ENCODE data around the gene GARRE1. TPM values are rescaled to one million over a fixed set of nuclear protein-coding genes. Genes with fewer than 3 reads are reported as not detected.

GARRE1 gene
- total and polyA plus RNA-seq, 2 of the 13 experiments (the other 11 are each of a cell fraction or from before 2014, with no cell fraction given): 8.0 to 11.7 TPM

DNA sequence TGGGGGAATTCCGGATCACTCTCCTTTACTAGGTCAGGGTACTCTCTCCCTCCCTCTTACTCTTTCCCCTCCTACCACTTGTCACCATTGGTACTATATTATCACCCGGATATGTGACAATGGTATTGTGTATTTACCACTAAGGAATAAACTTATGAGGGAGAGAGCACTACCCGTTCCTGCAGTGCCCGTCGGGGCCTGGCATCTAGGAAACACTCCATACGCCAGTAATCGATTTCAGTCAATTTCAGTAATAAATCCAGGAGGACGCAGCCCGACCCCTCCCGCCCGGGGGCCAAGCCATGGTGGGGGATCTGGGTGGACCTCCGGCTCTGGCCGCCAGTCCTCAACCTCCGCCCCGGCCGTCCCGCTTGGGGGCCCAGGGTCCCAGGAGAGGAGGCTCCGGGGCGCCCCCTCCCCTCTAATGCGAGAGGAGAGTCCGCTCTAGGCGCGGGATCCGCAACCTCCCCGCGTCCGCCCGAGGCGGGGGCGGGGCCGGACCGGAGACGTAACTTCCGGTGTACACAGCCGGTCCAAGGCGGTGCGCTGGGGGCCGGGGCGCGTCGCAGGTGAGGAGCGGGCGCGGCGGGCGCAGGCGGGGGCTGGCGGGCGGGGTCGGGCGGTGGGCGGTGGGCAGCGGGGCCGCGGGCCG is at the start of gene GARRE1 (continued):
- TF ChIP-seq, protein P1, sequence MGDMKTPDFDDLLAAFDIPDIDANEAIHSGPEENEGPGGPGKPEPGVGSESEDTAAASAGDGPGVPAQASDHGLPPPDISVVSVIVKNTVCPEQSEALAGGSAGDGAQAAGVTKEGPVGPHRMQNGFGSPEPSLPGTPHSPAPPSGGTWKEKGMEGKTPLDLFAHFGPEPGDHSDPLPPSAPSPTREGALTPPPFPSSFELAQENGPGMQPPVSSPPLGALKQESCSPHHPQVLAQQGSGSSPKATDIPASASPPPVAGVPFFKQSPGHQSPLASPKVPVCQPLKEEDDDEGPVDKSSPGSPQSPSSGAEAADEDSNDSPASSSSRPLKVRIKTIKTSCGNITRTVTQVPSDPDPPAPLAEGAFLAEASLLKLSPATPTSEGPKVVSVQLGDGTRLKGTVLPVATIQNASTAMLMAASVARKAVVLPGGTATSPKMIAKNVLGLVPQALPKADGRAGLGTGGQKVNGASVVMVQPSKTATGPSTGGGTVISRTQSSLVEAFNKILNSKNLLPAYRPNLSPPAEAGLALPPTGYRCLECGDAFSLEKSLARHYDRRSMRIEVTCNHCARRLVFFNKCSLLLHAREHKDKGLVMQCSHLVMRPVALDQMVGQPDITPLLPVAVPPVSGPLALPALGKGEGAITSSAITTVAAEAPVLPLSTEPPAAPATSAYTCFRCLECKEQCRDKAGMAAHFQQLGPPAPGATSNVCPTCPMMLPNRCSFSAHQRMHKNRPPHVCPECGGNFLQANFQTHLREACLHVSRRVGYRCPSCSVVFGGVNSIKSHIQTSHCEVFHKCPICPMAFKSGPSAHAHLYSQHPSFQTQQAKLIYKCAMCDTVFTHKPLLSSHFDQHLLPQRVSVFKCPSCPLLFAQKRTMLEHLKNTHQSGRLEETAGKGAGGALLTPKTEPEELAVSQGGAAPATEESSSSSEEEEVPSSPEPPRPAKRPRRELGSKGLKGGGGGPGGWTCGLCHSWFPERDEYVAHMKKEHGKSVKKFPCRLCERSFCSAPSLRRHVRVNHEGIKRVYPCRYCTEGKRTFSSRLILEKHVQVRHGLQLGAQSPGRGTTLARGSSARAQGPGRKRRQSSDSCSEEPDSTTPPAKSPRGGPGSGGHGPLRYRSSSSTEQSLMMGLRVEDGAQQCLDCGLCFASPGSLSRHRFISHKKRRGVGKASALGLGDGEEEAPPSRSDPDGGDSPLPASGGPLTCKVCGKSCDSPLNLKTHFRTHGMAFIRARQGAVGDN (CRISPR knock-in tag; IDR thresholded peaks at IDR 0.05): peak; percentile 66
- no peak for TF ChIP-seq RORA (CRISPR knock-in tag; IDR thresholded peaks at IDR 0.05)
- TF ChIP-seq, protein P2, sequence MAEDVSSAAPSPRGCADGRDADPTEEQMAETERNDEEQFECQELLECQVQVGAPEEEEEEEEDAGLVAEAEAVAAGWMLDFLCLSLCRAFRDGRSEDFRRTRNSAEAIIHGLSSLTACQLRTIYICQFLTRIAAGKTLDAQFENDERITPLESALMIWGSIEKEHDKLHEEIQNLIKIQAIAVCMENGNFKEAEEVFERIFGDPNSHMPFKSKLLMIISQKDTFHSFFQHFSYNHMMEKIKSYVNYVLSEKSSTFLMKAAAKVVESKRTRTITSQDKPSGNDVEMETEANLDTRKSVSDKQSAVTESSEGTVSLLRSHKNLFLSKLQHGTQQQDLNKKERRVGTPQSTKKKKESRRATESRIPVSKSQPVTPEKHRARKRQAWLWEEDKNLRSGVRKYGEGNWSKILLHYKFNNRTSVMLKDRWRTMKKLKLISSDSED (CRISPR knock-in tag; IDR thresholded peaks at IDR 0.05): no peak
- TF ChIP-seq GPN1 (CRISPR knock-in tag; IDR thresholded peaks at IDR 0.05; ENCODE audit: borderline replicate concordance): 0 out of 2 replicates have a peak, but pooled peaks have one; percentile 33
- TF ChIP-seq KDM4B (CRISPR knock-in tag; IDR thresholded peaks at IDR 0.05): 0 out of 2 replicates have a peak, but pooled peaks have one; percentile 54
- peak; percentile 29 for TF ChIP-seq ZMYM4 (CRISPR knock-in tag; IDR thresholded peaks at IDR 0.05)
- TF ChIP-seq NFYC (CRISPR knock-in tag; IDR thresholded peaks at IDR 0.05): no peak
- peak; percentile 60 for TF ChIP-seq RBM39 (IDR thresholded peaks at IDR 0.05; ENCODE audit: low read depth, low read length, poor library complexity, severe bottlenecking)
- TF ChIP-seq ZNF616 (CRISPR knock-in tag; IDR thresholded peaks at IDR 0.05; ENCODE audit: low read depth): no peak
- TF ChIP-seq KLF6 (CRISPR knock-in tag; IDR thresholded peaks at IDR 0.05): 0 out of 2 replicates have a peak, but pooled peaks have one; percentile 58
- no peak for TF ChIP-seq HMG20B (CRISPR knock-in tag; conservative IDR thresholded peaks at IDR 0.05)
- peak; percentile 56; the same call in 1 of the 2 replicates for TF ChIP-seq ZMYM3 (CRISPR knock-in tag; IDR thresholded peaks at IDR 0.05)
- peak; percentile 53; the same call in 1 of the 2 replicates for TF ChIP-seq KMT2A (CRISPR knock-in tag; IDR thresholded peaks at IDR 0.05)
- TF ChIP-seq, protein P3, sequence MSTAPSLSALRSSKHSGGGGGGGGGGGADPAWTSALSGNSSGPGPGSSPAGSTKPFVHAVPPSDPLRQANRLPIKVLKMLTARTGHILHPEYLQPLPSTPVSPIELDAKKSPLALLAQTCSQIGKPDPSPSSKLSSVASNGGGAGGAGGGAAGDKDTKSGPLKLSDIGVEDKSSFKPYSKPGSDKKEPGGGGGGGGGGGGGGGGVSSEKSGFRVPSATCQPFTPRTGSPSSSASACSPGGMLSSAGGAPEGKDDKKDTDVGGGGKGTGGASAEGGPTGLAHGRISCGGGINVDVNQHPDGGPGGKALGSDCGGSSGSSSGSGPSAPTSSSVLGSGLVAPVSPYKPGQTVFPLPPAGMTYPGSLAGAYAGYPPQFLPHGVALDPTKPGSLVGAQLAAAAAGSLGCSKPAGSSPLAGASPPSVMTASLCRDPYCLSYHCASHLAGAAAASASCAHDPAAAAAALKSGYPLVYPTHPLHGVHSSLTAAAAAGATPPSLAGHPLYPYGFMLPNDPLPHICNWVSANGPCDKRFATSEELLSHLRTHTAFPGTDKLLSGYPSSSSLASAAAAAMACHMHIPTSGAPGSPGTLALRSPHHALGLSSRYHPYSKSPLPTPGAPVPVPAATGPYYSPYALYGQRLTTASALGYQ (CRISPR knock-in tag; IDR thresholded peaks at IDR 0.05): peak; percentile 52; the same call in 1 of the 2 replicates
- 0 out of 2 replicates have a peak, but pooled peaks have one; percentile 33 for TF ChIP-seq NFKBIZ (CRISPR knock-in tag; IDR thresholded peaks at IDR 0.05)
- TF ChIP-seq ZNF232 (CRISPR knock-in tag; IDR thresholded peaks at IDR 0.05; ENCODE audit: borderline replicate concordance): peak; percentile 30; the same call in 1 of the 2 replicates
